ENCODE measurements around the gene MAST4.

MAST4 gene

DNA sequence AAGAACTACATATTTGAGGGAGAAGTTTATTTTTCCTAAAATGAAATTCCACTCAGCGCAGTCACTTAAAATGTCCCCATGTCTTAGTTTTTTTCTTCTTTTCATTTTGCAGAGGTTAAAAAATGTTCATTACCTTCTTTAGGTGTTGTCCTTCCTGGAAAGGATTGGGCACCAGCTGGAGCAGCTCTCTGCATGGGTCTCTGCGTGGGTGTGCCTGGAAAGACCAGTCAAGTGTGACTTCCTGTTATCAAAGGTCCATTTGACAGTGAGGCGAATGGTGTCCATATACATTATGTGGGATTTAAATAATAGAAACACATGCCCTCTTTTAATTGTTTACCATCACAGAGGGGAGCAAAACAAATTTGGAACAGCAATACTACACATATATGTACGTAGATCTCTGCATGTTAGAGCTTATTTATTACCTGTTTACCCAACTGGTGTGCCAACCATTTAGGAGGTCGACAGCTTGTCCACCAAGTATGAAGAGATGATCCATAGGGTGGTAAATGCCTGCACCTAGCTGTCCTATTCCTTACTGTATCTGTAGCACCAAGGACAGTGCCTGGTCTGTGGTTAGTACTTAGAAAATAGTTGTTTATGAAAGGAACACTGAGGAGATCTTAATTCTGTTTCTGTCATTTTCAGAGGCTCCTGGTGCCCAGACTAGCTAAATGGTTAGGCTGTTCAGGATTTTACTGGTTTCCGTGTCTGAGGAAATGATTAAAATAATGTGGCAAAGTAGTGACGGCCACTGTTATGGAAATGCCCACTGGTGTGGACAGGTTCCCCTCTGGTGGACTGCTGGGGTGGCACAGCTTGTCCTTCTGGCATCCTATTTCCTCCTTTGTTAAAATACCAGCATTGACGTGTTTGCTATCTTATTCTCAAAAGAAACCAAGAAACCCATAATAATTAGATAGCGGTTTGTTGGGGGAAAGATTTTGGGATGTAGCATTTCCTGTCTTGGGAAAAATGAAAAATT lies 200.4 kb downstream of the MAST4 start:
- Histone ChIP-seq H3K9me3 (ENCODE audit: low read length) (no peaks in the 10 kb centered on the region), H3K27me3 (ENCODE audit: control insufficient read depth in 1 of 2, insufficient read depth in 2 of 2, low read length in 2 of 2) (no peaks in the 10 kb centered on the region), H3K4me1 (ENCODE audit: insufficient read depth, low read length) (no peaks in the 10 kb centered on the region), H3K9ac (ENCODE audit: low read length) (no peak overlapping the region), H3K27ac (ENCODE audit: low read depth, low read length) (no peak overlapping the region), H3K4me3 (ENCODE audit: low read depth in 1 of 2, low read length in 2 of 2) (no peak overlapping the region), H3K36me3 (ENCODE audit: insufficient read depth, low read length) (no peaks in the 10 kb centered on the region)

DNA sequence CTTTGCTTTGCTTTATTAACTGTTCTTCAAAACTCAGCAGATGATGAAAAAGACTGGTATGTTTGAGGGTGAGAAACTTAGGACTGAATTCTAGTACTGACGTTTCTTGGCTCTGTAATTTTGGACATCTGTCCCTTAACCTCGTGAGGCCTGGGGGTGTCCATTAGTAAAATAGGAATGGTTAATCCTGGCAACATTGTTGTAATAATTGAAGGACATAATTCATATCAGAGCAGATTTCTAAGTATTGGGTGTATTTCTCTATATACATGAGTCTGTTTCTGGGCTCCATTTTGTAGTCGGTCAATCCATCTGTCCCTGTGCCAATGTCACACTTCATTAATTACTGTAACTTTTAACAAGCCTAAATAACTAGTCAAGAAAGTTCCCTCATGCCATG lies 206.7 kb downstream of the MAST4 start:
- Histone ChIP-seq H3K4me3 (ENCODE audit: low read depth in 1 of 2, low read length in 2 of 2) (no peak overlapping the region), H3K9ac (ENCODE audit: low read length) (no peak overlapping the region), H3K27ac (ENCODE audit: low read depth, low read length) (no peak overlapping the region), H3K9me3 (ENCODE audit: low read length) (no peaks in the 10 kb centered on the region), H3K27me3 (ENCODE audit: control insufficient read depth in 1 of 2, insufficient read depth in 2 of 2, low read length in 2 of 2) (no peaks in the 10 kb centered on the region), H3K36me3 (ENCODE audit: insufficient read depth, low read length) (no peaks in the 10 kb centered on the region), H3K4me1 (ENCODE audit: insufficient read depth, low read length) (no peaks in the 10 kb centered on the region)

DNA sequence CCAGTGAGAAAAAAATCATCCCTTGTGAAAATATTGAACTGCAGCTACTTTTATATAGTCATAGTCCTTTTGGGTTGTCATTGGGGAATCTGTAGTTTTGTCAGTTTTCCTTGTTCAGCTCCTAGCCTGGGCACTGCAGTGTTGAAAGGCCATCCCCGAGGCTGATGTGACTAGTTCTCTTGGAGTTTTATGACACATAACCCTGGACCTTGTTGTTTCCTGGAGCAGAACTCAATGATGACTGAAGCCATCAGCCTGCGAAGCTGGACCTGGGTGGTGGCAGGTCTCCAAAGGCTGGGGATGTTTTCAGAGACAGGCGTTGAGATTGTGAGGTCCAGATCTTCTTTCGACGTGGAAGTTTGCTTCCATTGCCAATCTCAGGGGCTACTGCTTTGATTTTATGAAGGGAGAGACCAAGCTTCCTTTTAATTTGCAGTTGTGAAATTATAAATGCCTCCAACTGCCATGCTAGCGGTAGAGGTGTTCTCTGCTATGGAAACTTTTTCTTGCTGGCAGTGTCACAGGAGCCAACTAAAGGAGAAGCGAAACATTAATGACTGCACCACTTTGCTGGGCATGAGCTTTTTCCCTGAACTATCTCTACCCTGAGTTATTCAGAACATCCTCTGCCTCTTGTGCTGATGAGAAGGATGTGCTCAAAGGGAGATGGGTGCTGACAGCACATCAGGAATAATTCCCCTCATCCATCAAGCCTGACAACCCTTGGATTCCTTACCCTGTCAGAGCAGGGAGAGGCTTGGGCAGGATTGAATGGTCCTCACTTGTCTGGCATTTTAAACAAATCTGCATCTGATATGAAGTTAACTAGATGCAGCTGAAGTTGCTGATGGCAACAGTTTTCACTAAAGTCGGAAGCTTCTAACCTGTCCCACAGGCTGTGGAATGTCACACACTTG lies 209.6 kb downstream of the MAST4 start:
- H3K27me3 ChIP-seq (ENCODE audit: control insufficient read depth in 1 of 2, insufficient read depth in 2 of 2, low read length in 2 of 2) = no peaks in the 10 kb centered on the region
- H3K4me3 ChIP-seq (ENCODE audit: low read depth in 1 of 2, low read length in 2 of 2) = no peak overlapping the region
- H3K9ac ChIP-seq (ENCODE audit: low read length) = no peak overlapping the region
- no peaks in the 10 kb centered on the region for H3K9me3 ChIP-seq (ENCODE audit: low read length)
- H3K4me1 ChIP-seq (ENCODE audit: insufficient read depth, low read length) = no peaks in the 10 kb centered on the region
- no peaks in the 10 kb centered on the region for H3K36me3 ChIP-seq (ENCODE audit: insufficient read depth, low read length)
- H3K27ac ChIP-seq (ENCODE audit: low read depth, low read length) = no peak overlapping the region

DNA sequence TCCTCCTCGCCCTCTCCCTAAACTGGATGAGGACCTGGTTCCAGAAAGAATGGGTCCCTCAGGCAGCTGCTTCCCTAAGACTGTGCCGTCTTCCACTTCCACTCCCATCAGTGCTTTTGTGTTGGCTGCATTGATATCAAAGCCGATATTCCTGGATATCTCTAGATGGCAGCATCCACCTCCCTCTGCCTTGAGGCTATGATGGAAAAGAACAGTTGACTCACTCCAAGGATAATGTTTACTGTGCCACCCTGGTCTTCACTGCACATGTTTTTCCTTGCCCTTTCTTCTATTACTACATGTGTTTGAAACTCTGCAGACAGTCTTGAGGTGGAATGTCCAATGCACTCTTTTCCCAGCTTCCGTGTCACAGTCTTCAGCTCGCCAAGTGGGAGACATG lies 211.6 kb downstream of the MAST4 start:
- no peaks in the 10 kb centered on the region for H3K4me1 ChIP-seq (ENCODE audit: insufficient read depth, low read length)
- no peak overlapping the region for H3K9ac ChIP-seq (ENCODE audit: low read length)
- H3K27me3 ChIP-seq (ENCODE audit: control insufficient read depth in 1 of 2, insufficient read depth in 2 of 2, low read length in 2 of 2) = no peaks in the 10 kb centered on the region
- no peak overlapping the region for H3K4me3 ChIP-seq (ENCODE audit: low read depth in 1 of 2, low read length in 2 of 2)
- H3K9me3 ChIP-seq (ENCODE audit: low read length) = no peaks in the 10 kb centered on the region
- no peak overlapping the region for H3K27ac ChIP-seq (ENCODE audit: low read depth, low read length)
- no peaks in the 10 kb centered on the region for H3K36me3 ChIP-seq (ENCODE audit: insufficient read depth, low read length)

DNA sequence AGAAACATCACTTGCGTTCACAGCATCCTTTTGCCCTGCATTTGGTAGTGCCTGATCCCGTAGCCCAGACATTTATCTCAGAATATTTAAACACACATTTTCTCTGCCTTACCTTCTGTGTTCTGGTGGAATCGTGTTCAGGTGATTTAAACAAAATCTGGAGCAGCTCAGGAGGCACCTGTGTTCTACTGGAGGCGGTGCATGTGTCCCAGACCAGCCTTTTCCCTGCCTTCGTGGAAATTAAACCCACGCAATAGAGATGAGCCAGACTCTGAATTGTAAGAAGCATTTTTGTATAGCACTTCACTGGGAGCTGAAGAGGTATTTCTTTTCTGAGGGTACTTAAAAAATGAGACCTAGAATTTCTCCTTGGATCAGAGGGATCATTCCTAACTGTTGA lies 212.5 kb downstream of the MAST4 start:
- Histone ChIP-seq H3K27me3 (ENCODE audit: control insufficient read depth in 1 of 2, insufficient read depth in 2 of 2, low read length in 2 of 2) (no peaks in the 10 kb centered on the region), H3K4me1 (ENCODE audit: insufficient read depth, low read length) (no peaks in the 10 kb centered on the region), H3K27ac (ENCODE audit: low read depth, low read length) (no peak overlapping the region), H3K9ac (ENCODE audit: low read length) (no peak overlapping the region), H3K4me3 (ENCODE audit: low read depth in 1 of 2, low read length in 2 of 2) (no peak overlapping the region), H3K36me3 (ENCODE audit: insufficient read depth, low read length) (no peaks in the 10 kb centered on the region), H3K9me3 (ENCODE audit: low read length) (no peaks in the 10 kb centered on the region)

DNA sequence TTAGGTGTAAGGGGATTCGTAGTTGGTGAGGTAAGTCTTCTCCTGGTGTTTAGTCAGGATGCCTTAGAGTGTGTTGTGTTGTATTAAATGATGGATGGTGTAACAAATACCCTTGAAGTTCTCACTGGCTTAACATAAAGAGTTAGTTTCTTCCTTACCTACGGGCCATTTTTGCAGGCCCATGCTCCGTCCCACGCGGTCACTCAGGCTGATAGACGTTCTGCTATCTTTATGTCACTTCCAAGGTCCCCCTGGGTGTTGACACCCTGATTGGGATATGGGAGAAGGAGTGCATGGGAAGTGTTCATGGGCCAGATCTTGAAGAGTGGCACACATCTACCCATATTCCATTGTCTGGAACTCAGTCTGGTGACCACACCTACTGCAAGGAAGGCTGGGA lies 214.0 kb downstream of the MAST4 start:
- no peaks in the 10 kb centered on the region for H3K27me3 ChIP-seq (ENCODE audit: control insufficient read depth in 1 of 2, insufficient read depth in 2 of 2, low read length in 2 of 2)
- no peak overlapping the region for H3K27ac ChIP-seq (ENCODE audit: low read depth, low read length)
- H3K9me3 ChIP-seq (ENCODE audit: low read length) = no peaks in the 10 kb centered on the region
- H3K36me3 ChIP-seq (ENCODE audit: insufficient read depth, low read length) = no peaks in the 10 kb centered on the region
- H3K9ac ChIP-seq (ENCODE audit: low read length) = no peak overlapping the region
- no peaks in the 10 kb centered on the region for H3K4me1 ChIP-seq (ENCODE audit: insufficient read depth, low read length)
- H3K4me3 ChIP-seq (ENCODE audit: low read depth in 1 of 2, low read length in 2 of 2) = no peak overlapping the region

DNA sequence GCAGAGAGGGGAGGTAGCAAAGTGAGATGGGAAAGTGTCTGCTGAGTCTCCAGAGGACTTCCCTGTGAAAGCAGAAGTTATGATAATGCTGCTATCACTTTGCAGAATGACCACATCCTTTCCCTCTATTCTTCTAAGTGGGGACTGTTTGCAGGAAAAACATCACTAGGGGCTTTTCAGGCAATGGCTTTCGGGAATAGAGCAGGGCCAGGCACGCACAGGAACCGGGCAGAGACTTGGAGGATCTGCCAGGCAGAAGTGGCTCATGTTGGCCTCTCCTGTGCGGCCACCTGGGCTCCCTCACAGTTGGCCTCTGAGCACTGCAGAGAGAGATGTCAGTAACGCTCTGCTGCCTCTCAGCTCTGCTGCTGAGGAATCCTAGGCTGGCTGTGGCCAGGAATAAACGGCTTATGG lies 214.7 kb downstream of the MAST4 start:
- Histone ChIP-seq H3K9ac (ENCODE audit: low read length) (no peak overlapping the region), H3K27ac (ENCODE audit: low read depth, low read length) (no peak overlapping the region), H3K4me3 (ENCODE audit: low read depth in 1 of 2, low read length in 2 of 2) (no peak overlapping the region), H3K4me1 (ENCODE audit: insufficient read depth, low read length) (no peaks in the 10 kb centered on the region), H3K27me3 (ENCODE audit: control insufficient read depth in 1 of 2, insufficient read depth in 2 of 2, low read length in 2 of 2) (no peaks in the 10 kb centered on the region), H3K9me3 (ENCODE audit: low read length) (no peaks in the 10 kb centered on the region), H3K36me3 (ENCODE audit: insufficient read depth, low read length) (no peaks in the 10 kb centered on the region)

DNA sequence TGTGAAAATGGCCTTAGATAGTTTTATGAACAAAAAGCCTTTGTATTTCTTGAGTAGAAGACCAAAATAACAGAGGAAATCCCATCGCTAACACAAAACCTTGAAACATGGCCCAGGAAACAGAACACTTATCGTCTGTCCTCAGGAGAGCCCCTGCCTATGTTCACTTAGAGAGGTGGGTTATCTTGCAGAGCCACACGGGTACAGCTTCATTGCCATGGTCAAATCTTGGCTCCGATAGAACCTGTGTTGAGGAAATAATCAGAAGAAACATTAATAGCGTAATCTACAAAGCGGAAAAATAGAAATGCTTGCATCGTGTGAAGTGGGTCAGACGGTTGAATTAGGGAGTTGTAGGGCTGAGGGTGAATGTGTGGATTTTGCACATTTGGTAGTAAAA lies 216.1 kb downstream of the MAST4 start:
- no peaks in the 10 kb centered on the region for H3K27me3 ChIP-seq (ENCODE audit: control insufficient read depth in 1 of 2, insufficient read depth in 2 of 2, low read length in 2 of 2)
- H3K27ac ChIP-seq (ENCODE audit: low read depth, low read length) = no peak overlapping the region
- H3K4me1 ChIP-seq (ENCODE audit: insufficient read depth, low read length) = no peaks in the 10 kb centered on the region
- H3K36me3 ChIP-seq (ENCODE audit: insufficient read depth, low read length) = no peaks in the 10 kb centered on the region
- H3K9me3 ChIP-seq (ENCODE audit: low read length) = no peaks in the 10 kb centered on the region
- no peak overlapping the region for H3K9ac ChIP-seq (ENCODE audit: low read length)
- no peak overlapping the region for H3K4me3 ChIP-seq (ENCODE audit: low read depth in 1 of 2, low read length in 2 of 2)

DNA sequence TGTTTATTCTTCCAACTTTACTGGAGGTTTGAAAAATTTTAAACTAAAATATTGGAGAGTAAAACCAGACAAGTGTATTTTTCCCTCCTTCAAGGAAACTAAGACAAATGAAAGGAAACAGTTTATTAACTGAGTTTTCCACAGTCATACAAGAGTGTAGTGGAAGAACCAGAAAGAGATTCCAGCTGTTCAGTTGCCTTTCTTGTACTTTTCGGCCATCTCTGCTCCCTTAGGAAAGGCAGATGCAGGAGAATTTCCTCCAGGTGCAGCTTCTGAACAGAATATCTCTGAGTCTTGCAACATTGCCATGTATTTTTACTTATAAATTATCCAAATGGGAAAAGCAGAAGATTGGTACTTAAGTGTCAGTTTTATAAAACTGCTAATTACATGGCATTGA lies 217.1 kb downstream of the MAST4 start:
- Histone ChIP-seq H3K4me1 (ENCODE audit: insufficient read depth, low read length) (no peaks in the 10 kb centered on the region), H3K9ac (ENCODE audit: low read length) (no peak overlapping the region), H3K27ac (ENCODE audit: low read depth, low read length) (no peak overlapping the region), H3K4me3 (ENCODE audit: low read depth in 1 of 2, low read length in 2 of 2) (no peak overlapping the region), H3K36me3 (ENCODE audit: insufficient read depth, low read length) (no peaks in the 10 kb centered on the region), H3K9me3 (ENCODE audit: low read length) (no peaks in the 10 kb centered on the region), H3K27me3 (ENCODE audit: control insufficient read depth in 1 of 2, insufficient read depth in 2 of 2, low read length in 2 of 2) (no peaks in the 10 kb centered on the region)

DNA sequence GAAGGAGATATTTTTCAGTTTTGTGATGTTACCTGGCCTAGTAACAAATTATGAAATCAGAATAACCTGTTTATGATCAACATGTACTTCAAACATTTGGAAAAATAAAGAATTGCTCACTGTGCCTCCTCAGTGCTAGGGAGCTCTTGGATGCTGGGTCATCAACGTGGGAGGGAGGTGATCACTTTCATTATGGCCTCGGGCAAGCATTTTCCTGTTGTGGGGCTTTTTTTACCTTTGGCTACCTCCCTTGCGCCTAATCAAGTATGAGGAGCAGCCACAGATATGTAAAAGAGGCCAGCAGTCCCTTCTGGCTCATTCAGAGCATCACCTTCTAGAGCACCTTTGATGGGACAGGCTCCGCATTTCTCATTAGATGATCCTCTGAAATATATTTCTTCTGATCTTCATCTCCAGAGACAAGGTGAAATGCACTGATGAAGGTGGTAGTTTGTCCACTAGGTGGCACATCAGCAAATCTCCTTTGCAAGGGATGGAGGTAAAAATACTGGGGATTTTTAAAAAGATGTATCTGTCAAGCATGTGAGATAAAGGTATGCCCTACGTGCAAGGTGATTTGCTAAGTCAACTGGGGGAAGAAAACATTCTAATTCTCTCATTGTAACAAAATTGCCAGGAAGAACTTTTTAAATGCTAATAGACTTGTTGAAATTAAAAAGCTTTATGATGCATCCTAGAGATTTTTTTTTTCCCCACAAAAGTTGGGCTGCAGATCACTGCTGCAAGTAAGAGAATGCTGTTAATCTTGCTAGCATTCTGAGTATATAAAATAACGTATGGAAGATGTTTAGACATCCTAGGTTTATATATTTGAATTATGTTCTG lies 218.2 kb downstream of the MAST4 start:
- Histone ChIP-seq H3K9me3 (ENCODE audit: low read length) (no peaks in the 10 kb centered on the region), H3K27me3 (ENCODE audit: control insufficient read depth in 1 of 2, insufficient read depth in 2 of 2, low read length in 2 of 2) (no peaks in the 10 kb centered on the region), H3K36me3 (ENCODE audit: insufficient read depth, low read length) (no peaks in the 10 kb centered on the region), H3K4me1 (ENCODE audit: insufficient read depth, low read length) (no peaks in the 10 kb centered on the region), H3K9ac (ENCODE audit: low read length) (no peak overlapping the region), H3K27ac (ENCODE audit: low read depth, low read length) (no peak overlapping the region), H3K4me3 (ENCODE audit: low read depth in 1 of 2, low read length in 2 of 2) (no peak overlapping the region)
